HCT116 (cell line): ENCODE results near the gene DMXL1. TPM values are rescaled to one million over a fixed set of nuclear protein-coding genes. Genes with fewer than 3 reads are reported as not detected.

Experiments used
- ATAC-seq: fragments of 200-7000 bp; cut with Tn5 transposase; 2 replicates; pipeline ENCODE4 v1.9.1; 2020; ENCODE audit warnings: mild to moderate bottlenecking, moderate library complexity
- BruUV-seq: library from RNA; stranded (reverse); fragments of 400-500 nt; replicated peaks from 2 replicates; lab custom pipeline; 2021; lab: Mats Ljungman, UMichigan
- CTCF ChIA-PET: fragments of 300-600 bp; sonication (Branson Sonifier 250); formaldehyde crosslinking; loops from one replicate; lab custom pipeline; 2021; ENCODE audit warnings: antibody characterized with exemption; lab: Charles Lee
- POLR2A ChIA-PET: fragments of 300-600, 350-600 bp; sonication (Branson Sonifier 250); formaldehyde crosslinking; loops from one replicate; lab custom pipeline; 2021; ENCODE audit warnings: antibody characterized with exemption; lab: Charles Lee
- RAD21 ChIA-PET, 2 experiments: fragments of 300-600 bp; sonication (Branson Sonifier 250); formaldehyde crosslinking; loops; one replicate each; lab custom pipeline; 2023; ENCODE audit warnings: low total read pairs in 2 of 2; ENCODE audit not compliant: uncharacterized antibody in 2 of 2, unreplicated experiment in 2 of 2, low non-redundant PET in 1 of 2; lab: Charles Lee
- DNase-seq: peaks from one replicate; pipeline ENCODE4 v3.0.0-alpha.2; 2010; ENCODE audit warnings: low read depth, low spot score
- H2AFZ ChIP-seq: fragments of 200-600 bp; shearing (Covaris generic), sonication (generic); 2 replicates; pipeline ENCODE4 v1.6.1; 2017; ENCODE audit warnings: low read depth, mixed run types, mixed read lengths, antibody characterized with exemption, low read length; ENCODE audit not compliant: poor library complexity, severe bottlenecking
- H3K27ac ChIP-seq: 2 replicates; pipeline ENCODE4 v1.5.1; 2012; ENCODE audit warnings: low read depth, low read length
- H3K27me3 ChIP-seq: fragments of 200-600 bp; sonication (generic); 2 replicates; pipeline ENCODE4 v1.6.1; 2016; ENCODE audit warnings: mixed run types, low read length, mixed read lengths; ENCODE audit not compliant: insufficient read depth
- H3K36me3 ChIP-seq, 2 experiments: fragments of 200-500 bp in 1 of 2; fragments of 200-600 bp in 1 of 2; sonication (Bioruptor generic) in 1 of 2; sonication (generic) in 1 of 2; 2 replicates each; pipeline versions ENCODE4 v1.5.1 to v1.6.1; 2014 to 2016; ENCODE audit warnings: low read length in 2 of 2, inconsistent platforms in 1 of 2, mixed read lengths in 1 of 2, mixed run types in 1 of 2; ENCODE audit not compliant: insufficient read depth in 2 of 2, control insufficient read depth in 1 of 2
- H3K4me1 ChIP-seq, 2 experiments: fragments of 200-600 bp in 1 of 2; sonication (generic) in 1 of 2; 2 replicates each; pipeline versions ENCODE4 v1.5.1 to v1.6.1; 2012 to 2017; ENCODE audit warnings: low read length in 2 of 2, inconsistent platforms in 1 of 2, mild to moderate bottlenecking in 1 of 2, mixed read lengths in 1 of 2, mixed run types in 1 of 2, moderate library complexity in 1 of 2; ENCODE audit not compliant: insufficient read depth in 2 of 2, control insufficient read depth in 1 of 2
- H3K4me2 ChIP-seq: fragments of 200-600 bp; sonication (generic); 2 replicates; pipeline ENCODE4 v1.6.1; 2017; ENCODE audit warnings: mixed run types, low read length, mixed read lengths
- H3K4me3 ChIP-seq, 2 experiments: fragments of 200-600 bp in 1 of 2; sonication (generic) in 1 of 2; replicated peaks in 1 of 2; 2 replicates each; pipeline ENCODE4 v1.5.1; 2011 to 2016; ENCODE audit warnings: low read length in 2 of 2, control low read depth in 1 of 2, low read depth in 1 of 2, mild to moderate bottlenecking in 1 of 2, mixed read lengths in 1 of 2, mixed run types in 1 of 2
- H3K79me2 ChIP-seq: fragments of 200-600 bp; sonication (generic); 2 replicates; pipeline ENCODE4 v1.6.1; 2017; ENCODE audit warnings: mild to moderate bottlenecking, mixed run types, low read length, moderate library complexity, mixed read lengths; ENCODE audit not compliant: insufficient read depth
- H3K9ac ChIP-seq: fragments of 200-600 bp; sonication (generic); 2 replicates; pipeline ENCODE4 v1.6.1; 2016; ENCODE audit warnings: low read length, mixed read lengths
- H3K9me2 ChIP-seq: fragments of 200-600 bp; sonication (generic), shearing (Covaris generic); 2 replicates; pipeline ENCODE4 v1.6.1; 2017; ENCODE audit warnings: mixed run types, mild to moderate bottlenecking, moderate library complexity; ENCODE audit not compliant: insufficient read depth
- H3K9me3 ChIP-seq, 2 experiments: fragments of 200-500 bp in 1 of 2; fragments of 200-600 bp in 1 of 2; sonication (Bioruptor generic) in 1 of 2; sonication (generic) in 1 of 2; 2 replicates each; pipeline ENCODE4 v1.6.1; 2014 to 2017; ENCODE audit warnings: low read length in 2 of 2, mixed read lengths in 2 of 2, inconsistent platforms in 1 of 2, low read depth in 1 of 2, mild to moderate bottlenecking in 1 of 2, mixed run types in 1 of 2, moderate library complexity in 1 of 2; ENCODE audit not compliant: control insufficient read depth in 1 of 2, insufficient read depth in 1 of 2
- H4K20me1 ChIP-seq: fragments of 200-600 bp; sonication (generic), shearing (Covaris generic); 2 replicates; pipeline ENCODE4 v1.6.1; 2017; ENCODE audit warnings: mixed run types, mild to moderate bottlenecking, moderate library complexity; ENCODE audit not compliant: insufficient read depth
- CBX3 ChIP-seq: IDR thresholded peaks from 2 replicates; pipeline ENCODE4 v1.6.1; 2012; ENCODE audit warnings: low read depth
- CEBPB ChIP-seq: IDR thresholded peaks from 2 replicates; pipeline ENCODE4 v1.6.1; 2012; ENCODE audit warnings: low read depth
- EGR1 ChIP-seq: IDR thresholded peaks from 2 replicates; pipeline ENCODE4 v1.6.1; 2012; ENCODE audit warnings: low read depth
- ELF1 ChIP-seq: IDR thresholded peaks from 2 replicates; pipeline ENCODE4 v1.6.1; 2012; ENCODE audit warnings: low read depth, borderline replicate concordance
- EZH2 ChIP-seq: fragments of 200-600 bp; sonication (generic); IDR thresholded peaks from 2 replicates; pipeline ENCODE4 v1.6.1; 2017; ENCODE audit warnings: antibody characterized with exemption, mixed run types
- EZH2phosphoT487 ChIP-seq: fragments of 200-600 bp; IDR thresholded peaks from 2 replicates; pipeline ENCODE4 v1.6.1; 2018; ENCODE audit warnings: antibody characterized with exemption, borderline replicate concordance
- JUND ChIP-seq: IDR thresholded peaks from 2 replicates; pipeline ENCODE4 v1.6.1; 2012
- POLR2A ChIP-seq: IDR thresholded peaks from 2 replicates; pipeline ENCODE4 v1.7.0; 2011; ENCODE audit warnings: borderline replicate concordance; ENCODE audit not compliant: insufficient read depth, insufficient read length; ENCODE audit errors: extremely low read depth
- POLR2AphosphoS5 ChIP-seq: IDR thresholded peaks from 2 replicates; pipeline ENCODE4 v1.6.1; 2011; ENCODE audit warnings: mild to moderate bottlenecking, low read depth, low read length, moderate library complexity
- RAD21 ChIP-seq: IDR thresholded peaks from 2 replicates; pipeline ENCODE4 v1.6.1; 2012; ENCODE audit warnings: low read depth, mild to moderate bottlenecking
- SIN3A ChIP-seq: IDR thresholded peaks from 2 replicates; pipeline ENCODE4 v1.6.1; 2012; ENCODE audit warnings: low read depth
- SP1 ChIP-seq: IDR thresholded peaks from 2 replicates; pipeline ENCODE4 v1.6.1; 2012; ENCODE audit warnings: low read depth
- YY1 ChIP-seq: IDR thresholded peaks from 2 replicates; pipeline ENCODE4 v1.6.1; 2011; ENCODE audit warnings: low read length, low read depth, moderate library complexity, mild to moderate bottlenecking; ENCODE audit not compliant: insufficient replicate concordance; ENCODE audit errors: extremely low read depth
- ZFX ChIP-seq: fragments of 450-650 bp; IDR thresholded peaks from 2 replicates; pipeline ENCODE4 v1.6.1; 2017
- ZNF274 ChIP-seq: fragments of 200-500 bp; sonication (Bioruptor generic); IDR thresholded peaks from 2 replicates; pipeline ENCODE4 v1.6.1; 2014; ENCODE audit warnings: mild to moderate bottlenecking, low read depth, low read length, inconsistent platforms
- intact Hi-C: fragments of 100-400 bp; cut with micrococcal nuclease; formaldehyde crosslinking; loops from 2 replicates; pipeline ENCODE4 v1.10.0; 2022
- total RNA-seq: library from RNA; stranded (reverse); gene quantifications from one replicate; pipeline ENCODE4 v1.2.1, GENCODE V29; 2021; ENCODE audit not compliant: unreplicated experiment
- TF ChIP-seq, protein P1 (sequence below): IDR thresholded peaks from 2 replicates; pipeline ENCODE4 v1.6.1; 2011; ENCODE audit warnings: mild to moderate bottlenecking, low read length, moderate library complexity; ENCODE audit not compliant: insufficient replicate concordance; ENCODE audit errors: extremely low read depth
- TF ChIP-seq, protein P2 (sequence below): IDR thresholded peaks from 2 replicates; pipeline ENCODE4 v1.6.1; 2012
- TF ChIP-seq, protein P3 (sequence below): IDR thresholded peaks from 2 replicates; pipeline ENCODE4 v1.6.1; 2012; ENCODE audit warnings: low read depth
- TF ChIP-seq, protein P4 (sequence below): IDR thresholded peaks from 2 replicates; pipeline ENCODE4 v1.6.1; 2012
- TF ChIP-seq, protein P5 (sequence below), 3 experiments: fragments of 200-600 bp in 1 of 3; sonication (generic) in 1 of 3; IDR thresholded peaks in 2 of 3; conservative IDR thresholded peaks in 1 of 3; 2 replicates each; pipeline ENCODE4 v1.5.1; 2012 to 2017; ENCODE audit warnings: low read depth in 2 of 3, low read length in 2 of 3, antibody characterized with exemption in 1 of 3, borderline replicate concordance in 1 of 3, control low read depth in 1 of 3, mild to moderate bottlenecking in 1 of 3, mixed read lengths in 1 of 3, mixed run types in 1 of 3, moderate library complexity in 1 of 3; ENCODE audit not compliant: insufficient read depth in 1 of 3

The DMXL1 gene
- total RNA-seq, 1 experiment from 2014 or later: 21.1 TPM

DNA sequence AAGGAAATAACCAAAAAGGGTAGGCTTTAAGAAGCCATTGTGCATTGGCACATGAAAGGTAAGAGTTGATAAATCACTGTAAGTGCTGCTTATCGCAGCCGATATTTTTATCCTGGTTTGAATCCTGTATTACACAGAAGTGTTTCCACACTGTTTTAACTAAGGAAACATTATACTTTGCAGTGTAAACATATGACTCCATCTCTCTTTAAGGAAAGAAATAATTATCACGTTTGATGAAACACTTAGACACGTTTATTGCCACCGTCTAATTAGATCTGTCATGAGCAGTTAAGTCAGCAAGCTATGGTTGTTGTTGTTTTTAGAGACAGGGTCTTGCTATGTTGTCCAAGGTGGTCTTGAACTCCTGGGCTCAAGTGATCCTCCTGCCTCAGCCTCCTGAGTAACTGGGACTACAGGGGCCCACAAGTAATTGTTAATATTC, 199.3 kb downstream of the DMXL1 start:
- Histone ChIP-seq H3K36me3 (no peaks in the 10 kb centered on the region), H4K20me1 (no peaks in the 10 kb centered on the region), H3K27ac (no peak overlapping the region), H3K4me3 (no peak overlapping the region), H3K79me2 (no peaks in the 10 kb centered on the region), H3K27me3 (no peaks in the 10 kb centered on the region), H3K9me3 (no peaks in the 10 kb centered on the region), H3K4me2 (no peak overlapping the region), H3K9me2 (no peaks in the 10 kb centered on the region), H3K4me1 (peaks cover 30 to 46% of the 10 kb centered on the region in 2 experiments), H2AFZ (no peak overlapping the region), H3K9ac (no peak overlapping the region)
- intact Hi-C loops: no loop called here
- ATAC-seq (no peak), DNase-seq (no peak)
- POLR2A ChIA-PET: no interaction called here
- TF ChIP-seq CEBPB: no peak
- TF ChIP-seq SIN3A: no peak
- TF ChIP-seq POLR2AphosphoS5: no peak
- TF ChIP-seq, protein P1, sequence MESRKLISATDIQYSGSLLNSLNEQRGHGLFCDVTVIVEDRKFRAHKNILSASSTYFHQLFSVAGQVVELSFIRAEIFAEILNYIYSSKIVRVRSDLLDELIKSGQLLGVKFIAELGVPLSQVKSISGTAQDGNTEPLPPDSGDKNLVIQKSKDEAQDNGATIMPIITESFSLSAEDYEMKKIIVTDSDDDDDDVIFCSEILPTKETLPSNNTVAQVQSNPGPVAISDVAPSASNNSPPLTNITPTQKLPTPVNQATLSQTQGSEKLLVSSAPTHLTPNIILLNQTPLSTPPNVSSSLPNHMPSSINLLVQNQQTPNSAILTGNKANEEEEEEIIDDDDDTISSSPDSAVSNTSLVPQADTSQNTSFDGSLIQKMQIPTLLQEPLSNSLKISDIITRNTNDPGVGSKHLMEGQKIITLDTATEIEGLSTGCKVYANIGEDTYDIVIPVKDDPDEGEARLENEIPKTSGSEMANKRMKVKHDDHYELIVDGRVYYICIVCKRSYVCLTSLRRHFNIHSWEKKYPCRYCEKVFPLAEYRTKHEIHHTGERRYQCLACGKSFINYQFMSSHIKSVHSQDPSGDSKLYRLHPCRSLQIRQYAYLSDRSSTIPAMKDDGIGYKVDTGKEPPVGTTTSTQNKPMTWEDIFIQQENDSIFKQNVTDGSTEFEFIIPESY: no peak
- TF ChIP-seq ZNF274: no peak
- TF ChIP-seq ELF1: no peak
- TF ChIP-seq, protein P2, sequence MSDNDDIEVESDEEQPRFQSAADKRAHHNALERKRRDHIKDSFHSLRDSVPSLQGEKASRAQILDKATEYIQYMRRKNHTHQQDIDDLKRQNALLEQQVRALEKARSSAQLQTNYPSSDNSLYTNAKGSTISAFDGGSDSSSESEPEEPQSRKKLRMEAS: no peak
- no peak for TF ChIP-seq SP1
- TF ChIP-seq, protein P3, sequence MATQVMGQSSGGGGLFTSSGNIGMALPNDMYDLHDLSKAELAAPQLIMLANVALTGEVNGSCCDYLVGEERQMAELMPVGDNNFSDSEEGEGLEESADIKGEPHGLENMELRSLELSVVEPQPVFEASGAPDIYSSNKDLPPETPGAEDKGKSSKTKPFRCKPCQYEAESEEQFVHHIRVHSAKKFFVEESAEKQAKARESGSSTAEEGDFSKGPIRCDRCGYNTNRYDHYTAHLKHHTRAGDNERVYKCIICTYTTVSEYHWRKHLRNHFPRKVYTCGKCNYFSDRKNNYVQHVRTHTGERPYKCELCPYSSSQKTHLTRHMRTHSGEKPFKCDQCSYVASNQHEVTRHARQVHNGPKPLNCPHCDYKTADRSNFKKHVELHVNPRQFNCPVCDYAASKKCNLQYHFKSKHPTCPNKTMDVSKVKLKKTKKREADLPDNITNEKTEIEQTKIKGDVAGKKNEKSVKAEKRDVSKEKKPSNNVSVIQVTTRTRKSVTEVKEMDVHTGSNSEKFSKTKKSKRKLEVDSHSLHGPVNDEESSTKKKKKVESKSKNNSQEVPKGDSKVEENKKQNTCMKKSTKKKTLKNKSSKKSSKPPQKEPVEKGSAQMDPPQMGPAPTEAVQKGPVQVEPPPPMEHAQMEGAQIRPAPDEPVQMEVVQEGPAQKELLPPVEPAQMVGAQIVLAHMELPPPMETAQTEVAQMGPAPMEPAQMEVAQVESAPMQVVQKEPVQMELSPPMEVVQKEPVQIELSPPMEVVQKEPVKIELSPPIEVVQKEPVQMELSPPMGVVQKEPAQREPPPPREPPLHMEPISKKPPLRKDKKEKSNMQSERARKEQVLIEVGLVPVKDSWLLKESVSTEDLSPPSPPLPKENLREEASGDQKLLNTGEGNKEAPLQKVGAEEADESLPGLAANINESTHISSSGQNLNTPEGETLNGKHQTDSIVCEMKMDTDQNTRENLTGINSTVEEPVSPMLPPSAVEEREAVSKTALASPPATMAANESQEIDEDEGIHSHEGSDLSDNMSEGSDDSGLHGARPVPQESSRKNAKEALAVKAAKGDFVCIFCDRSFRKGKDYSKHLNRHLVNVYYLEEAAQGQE: no peak
- TF ChIP-seq JUND: no peak
- no peak for TF ChIP-seq POLR2A
- TF ChIP-seq EZH2phosphoT487: no peak
- no peak for TF ChIP-seq EGR1
- no peak for TF ChIP-seq ZFX
- no peak for TF ChIP-seq RAD21
- no peak for TF ChIP-seq YY1
- TF ChIP-seq, protein P4, sequence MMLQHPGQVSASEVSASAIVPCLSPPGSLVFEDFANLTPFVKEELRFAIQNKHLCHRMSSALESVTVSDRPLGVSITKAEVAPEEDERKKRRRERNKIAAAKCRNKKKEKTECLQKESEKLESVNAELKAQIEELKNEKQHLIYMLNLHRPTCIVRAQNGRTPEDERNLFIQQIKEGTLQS: no peak
- no peak for TF ChIP-seq EZH2
- TF ChIP-seq, protein P5, sequence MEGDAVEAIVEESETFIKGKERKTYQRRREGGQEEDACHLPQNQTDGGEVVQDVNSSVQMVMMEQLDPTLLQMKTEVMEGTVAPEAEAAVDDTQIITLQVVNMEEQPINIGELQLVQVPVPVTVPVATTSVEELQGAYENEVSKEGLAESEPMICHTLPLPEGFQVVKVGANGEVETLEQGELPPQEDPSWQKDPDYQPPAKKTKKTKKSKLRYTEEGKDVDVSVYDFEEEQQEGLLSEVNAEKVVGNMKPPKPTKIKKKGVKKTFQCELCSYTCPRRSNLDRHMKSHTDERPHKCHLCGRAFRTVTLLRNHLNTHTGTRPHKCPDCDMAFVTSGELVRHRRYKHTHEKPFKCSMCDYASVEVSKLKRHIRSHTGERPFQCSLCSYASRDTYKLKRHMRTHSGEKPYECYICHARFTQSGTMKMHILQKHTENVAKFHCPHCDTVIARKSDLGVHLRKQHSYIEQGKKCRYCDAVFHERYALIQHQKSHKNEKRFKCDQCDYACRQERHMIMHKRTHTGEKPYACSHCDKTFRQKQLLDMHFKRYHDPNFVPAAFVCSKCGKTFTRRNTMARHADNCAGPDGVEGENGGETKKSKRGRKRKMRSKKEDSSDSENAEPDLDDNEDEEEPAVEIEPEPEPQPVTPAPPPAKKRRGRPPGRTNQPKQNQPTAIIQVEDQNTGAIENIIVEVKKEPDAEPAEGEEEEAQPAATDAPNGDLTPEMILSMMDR (IDR thresholded peaks at IDR 0.05 in 2 of 3, conservative IDR thresholded peaks at IDR 0.05 in 1 of 3; ENCODE audit: borderline replicate concordance in 1 of 3, insufficient read depth in 1 of 3, low read depth in 2 of 3, low read length in 2 of 3): no peak
- TF ChIP-seq CBX3: no peak
- CTCF ChIA-PET: no interaction called here
- no TSS peak for BruUV-seq
- RAD21 ChIA-PET: no interaction called here
